ENCODE measurements around the gene CMSS1.

Gene CMSS1

DNA sequence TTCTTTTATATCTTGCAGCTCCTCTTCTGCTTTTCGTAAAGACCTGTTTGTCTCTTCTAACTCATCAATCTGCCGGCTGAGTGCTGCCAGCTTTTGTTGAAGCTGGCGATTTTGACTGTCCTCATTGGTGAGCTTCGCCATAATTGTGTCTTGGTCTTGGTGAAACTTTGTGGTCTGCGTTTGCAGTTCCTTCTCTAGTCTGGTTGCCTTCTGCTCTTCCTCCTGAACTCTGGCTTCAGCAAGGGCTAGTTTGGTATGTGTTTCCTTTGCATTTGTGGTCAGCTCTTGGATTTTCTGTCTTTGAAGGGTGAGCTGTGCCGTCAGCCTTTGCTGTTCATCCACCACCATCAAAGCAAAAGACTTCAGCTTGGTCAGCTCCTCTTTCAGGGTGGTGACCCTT, 32.9 kb downstream of the CMSS1 start:
- no peak overlapping the region for H3K27ac ChIP-seq

DNA sequence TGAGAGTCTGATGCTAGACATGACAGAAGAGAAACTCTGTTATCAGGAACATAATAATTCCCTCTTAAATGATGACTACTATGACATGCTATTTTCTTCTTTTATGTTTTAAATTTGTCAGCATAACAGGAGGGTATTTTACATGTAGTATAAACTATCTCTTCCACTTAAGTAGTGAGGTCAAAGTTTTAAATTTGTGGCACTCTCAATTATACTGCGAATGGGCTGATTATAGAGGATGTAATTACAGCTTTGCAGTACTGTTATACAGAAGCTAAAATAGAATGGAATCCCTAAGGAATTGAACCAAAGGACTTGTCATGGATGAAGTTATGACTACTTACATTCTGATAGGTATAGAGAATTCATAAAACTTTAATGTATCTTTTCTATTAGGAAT, 34.3 kb downstream of the CMSS1 start:
- peak overlapping the region in 1 of 2 donors; percentile 34 for H3K27ac ChIP-seq
- H3K4me3 ChIP-seq: no peak overlapping the region
- DNase-seq (ENCODE audit: low spot score): no peak
- TF ChIP-seq, protein P1, sequence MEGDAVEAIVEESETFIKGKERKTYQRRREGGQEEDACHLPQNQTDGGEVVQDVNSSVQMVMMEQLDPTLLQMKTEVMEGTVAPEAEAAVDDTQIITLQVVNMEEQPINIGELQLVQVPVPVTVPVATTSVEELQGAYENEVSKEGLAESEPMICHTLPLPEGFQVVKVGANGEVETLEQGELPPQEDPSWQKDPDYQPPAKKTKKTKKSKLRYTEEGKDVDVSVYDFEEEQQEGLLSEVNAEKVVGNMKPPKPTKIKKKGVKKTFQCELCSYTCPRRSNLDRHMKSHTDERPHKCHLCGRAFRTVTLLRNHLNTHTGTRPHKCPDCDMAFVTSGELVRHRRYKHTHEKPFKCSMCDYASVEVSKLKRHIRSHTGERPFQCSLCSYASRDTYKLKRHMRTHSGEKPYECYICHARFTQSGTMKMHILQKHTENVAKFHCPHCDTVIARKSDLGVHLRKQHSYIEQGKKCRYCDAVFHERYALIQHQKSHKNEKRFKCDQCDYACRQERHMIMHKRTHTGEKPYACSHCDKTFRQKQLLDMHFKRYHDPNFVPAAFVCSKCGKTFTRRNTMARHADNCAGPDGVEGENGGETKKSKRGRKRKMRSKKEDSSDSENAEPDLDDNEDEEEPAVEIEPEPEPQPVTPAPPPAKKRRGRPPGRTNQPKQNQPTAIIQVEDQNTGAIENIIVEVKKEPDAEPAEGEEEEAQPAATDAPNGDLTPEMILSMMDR (IDR thresholded peaks at IDR 0.05): no peak

More for the DNA sequence above, 32.9 kb downstream of the CMSS1 start:
- TF ChIP-seq, protein P1 (IDR thresholded peaks at IDR 0.05): no peak
- DNase-seq (ENCODE audit: low spot score): no peak
- no peak overlapping the region for H3K4me3 ChIP-seq

DNA sequence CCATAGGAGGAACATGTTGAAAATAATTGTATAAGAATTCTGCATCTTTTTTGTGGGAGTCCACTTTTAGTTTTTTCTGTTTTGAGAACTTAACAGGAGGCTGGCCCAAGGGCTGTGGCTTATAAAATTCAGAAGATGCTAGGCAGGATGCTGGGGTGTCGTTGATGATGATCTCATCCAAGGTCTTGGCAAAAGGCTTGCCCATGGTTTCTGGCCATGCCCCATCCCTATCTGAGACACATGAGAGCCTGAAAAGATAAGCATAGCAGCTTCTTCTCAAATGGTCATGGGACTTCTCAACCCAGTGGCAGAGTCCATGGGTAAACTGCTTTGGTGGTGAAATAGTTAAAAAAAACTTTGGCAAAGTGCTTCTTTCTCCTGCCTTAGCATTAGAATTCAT, 35.2 kb downstream of the CMSS1 start:
- Histone ChIP-seq H3K4me3 (no peak overlapping the region), H3K27ac (no peak overlapping the region)
- TF ChIP-seq, protein P1 (IDR thresholded peaks at IDR 0.05): no peak
- DNase-seq (ENCODE audit: low spot score): no peak

DNA sequence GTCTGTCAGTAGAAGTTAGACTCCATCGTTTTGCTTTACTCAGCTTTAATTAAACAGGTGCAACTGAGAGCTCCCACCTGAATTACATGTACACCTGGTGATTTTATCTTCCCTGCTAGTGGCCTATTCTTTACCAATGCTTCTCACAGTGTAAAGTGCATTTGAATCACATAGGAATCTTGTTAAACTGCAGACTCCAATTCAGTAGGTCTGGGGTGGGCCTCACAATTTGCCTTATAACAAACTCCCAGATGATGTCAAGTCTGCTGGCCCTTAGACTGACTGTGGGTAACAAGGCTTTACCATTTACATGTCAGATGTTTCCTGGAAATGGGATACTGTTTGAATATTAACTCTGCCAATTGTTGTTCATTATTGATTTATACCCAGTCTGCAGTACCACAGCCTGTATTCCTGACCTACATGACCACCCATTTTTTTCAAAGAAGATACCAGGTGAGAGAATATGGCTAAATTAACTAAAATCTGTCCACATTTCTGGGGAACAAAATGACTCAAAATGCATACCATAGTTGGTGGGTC, 37.2 kb downstream of the CMSS1 start:
- peak overlapping the region; percentile 10 for H3K4me3 ChIP-seq
- DNase-seq (ENCODE audit: low spot score): no peak
- peak overlapping the region in 1 of 2 donors; percentile 45 for H3K27ac ChIP-seq
- TF ChIP-seq, protein P1 (IDR thresholded peaks at IDR 0.05): no peak

DNA sequence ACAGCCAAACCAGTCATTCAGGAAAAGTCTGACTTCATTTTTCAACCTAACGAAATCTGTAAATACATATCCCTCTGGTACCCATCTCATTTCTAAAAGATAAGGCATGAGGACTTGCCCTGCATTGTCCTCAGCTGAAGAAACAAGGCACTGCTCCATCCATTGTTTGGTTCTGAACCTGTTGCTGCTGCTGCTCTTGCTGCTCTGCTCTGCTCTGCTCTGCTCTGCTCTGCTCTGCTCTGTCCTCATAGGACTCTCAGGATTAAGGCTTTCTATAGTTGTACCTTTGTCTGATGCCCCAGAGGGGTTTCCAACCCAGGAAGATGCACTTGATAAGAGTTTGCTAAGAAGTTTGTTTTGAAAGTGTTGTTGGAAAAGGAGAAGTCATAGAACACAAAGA, 38.2 kb downstream of the CMSS1 start:
- DNase-seq (ENCODE audit: low spot score): no peak
- Histone ChIP-seq H3K27ac (peak overlapping the region; percentile 28 to 43), H3K4me3 (peak overlapping the region; percentile 16)
- TF ChIP-seq, protein P1 (IDR thresholded peaks at IDR 0.05): no peak

DNA sequence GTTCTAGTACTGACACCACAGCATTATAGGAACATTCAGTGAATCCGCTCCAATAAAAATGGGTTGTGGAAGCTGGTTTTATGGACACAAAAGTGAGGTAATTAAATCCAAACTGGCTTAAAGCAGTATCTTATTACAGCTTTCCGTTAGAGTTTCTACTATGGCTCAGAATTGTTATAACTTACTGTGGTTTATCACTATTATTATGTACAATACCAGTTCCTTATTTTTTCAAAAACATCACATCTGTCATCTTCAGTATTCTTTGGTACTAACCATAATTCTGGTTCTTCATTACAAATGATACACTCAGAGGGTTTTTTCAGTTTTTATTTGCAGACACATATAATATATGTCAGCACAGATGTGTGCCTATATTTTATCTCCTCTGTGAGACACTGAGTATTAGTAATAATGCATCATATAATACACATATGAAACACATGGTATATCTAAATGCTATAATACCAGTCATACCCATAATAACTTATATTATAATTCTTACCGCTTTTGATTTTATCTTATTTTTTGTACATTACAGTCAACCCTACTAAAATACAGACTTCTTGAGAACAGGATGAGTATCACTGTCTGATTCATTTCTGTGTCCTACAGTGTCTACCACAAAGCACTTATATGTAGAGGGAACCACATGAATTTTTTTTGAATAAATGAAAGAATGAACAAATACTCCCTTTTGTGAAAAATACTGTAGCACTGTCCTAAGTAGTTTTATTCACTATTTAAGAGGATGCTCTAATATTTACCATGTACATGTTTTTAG, 39.0 kb downstream of the CMSS1 start:
- Histone ChIP-seq H3K27ac (peak overlapping the region; percentile 28 to 71), H3K4me3 (peak overlapping the region; percentile 16)
- DNase-seq (ENCODE audit: low spot score): no peak
- TF ChIP-seq, protein P1 (IDR thresholded peaks at IDR 0.05): no peak

DNA sequence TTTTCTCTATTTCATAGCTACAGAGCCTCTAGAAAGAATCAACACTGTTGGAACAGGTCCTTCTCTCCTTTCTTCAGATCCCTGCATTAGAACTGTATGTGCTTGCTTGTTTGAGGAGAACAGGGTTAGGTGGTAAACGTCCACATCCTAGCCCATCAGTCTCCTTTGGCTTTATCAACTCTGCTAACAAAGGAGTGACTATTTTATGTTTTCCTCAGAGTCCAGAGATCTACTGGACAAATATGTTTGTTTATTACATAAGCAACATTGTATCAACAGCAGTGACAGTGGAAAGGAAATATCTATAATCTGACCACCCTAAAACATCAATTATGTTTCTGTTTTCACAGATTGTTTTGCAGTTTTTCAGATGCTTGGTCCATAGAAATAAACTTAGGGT, 39.6 kb downstream of the CMSS1 start:
- Histone ChIP-seq H3K4me3 (no peak overlapping the region), H3K27ac (peak overlapping the region; percentile 27 to 71)
- no peak for DNase-seq (ENCODE audit: low spot score)
- TF ChIP-seq, protein P1 (IDR thresholded peaks at IDR 0.05): no peak
